Gastrocnemius medialis (tissue), 4 donors: ENCODE results near the gene PIWIL4. TPM values are rescaled to one million over a fixed set of nuclear protein-coding genes. Genes with fewer than 3 reads are reported as not detected.

Experiments
- ATAC-seq, 2 donors: fragments of 150-250 bp; one replicate each; pipeline ENCODE4 v1.9.1; 2016
- DNase-seq, 2 donors: peaks; one replicate each; pipeline ENCODE4 v3.0.0-alpha.2; 2019
- H3K27ac ChIP-seq, 4 donors: fragments of 200-600 bp; sonication (generic); 1 replicate in 1 of 4; 2 replicates in 3 of 4; pipeline ENCODE4 v1.5.1; 2016 to 2018; ENCODE audit warnings: mild to moderate bottlenecking in 2 of 4, moderate library complexity in 1 of 4
- H3K27me3 ChIP-seq, 3 donors: fragments of 200-600 bp; sonication (generic) in 2 of 3; 1 replicate in 1 of 3; 2 replicates in 2 of 3; pipeline versions ENCODE4 v1.5.1 to v1.6.0; 2016 to 2019; ENCODE audit warnings: mild to moderate bottlenecking in 1 of 3, moderate library complexity in 1 of 3
- H3K36me3 ChIP-seq, 2 donors: fragments of 200-600 bp; sonication (generic) in 1 of 2; one replicate each; pipeline ENCODE4 v1.5.1; 2017 to 2018
- H3K4me1 ChIP-seq, 2 donors: fragments of 200-600 bp; sonication (generic) in 1 of 2; one replicate each; pipeline ENCODE4 v1.5.1; 2016 to 2017; ENCODE audit warnings: mild to moderate bottlenecking in 2 of 2
- H3K4me3 ChIP-seq, 4 donors: fragments of 200-600 bp; sonication (generic) in 3 of 4; 1 replicate in 1 of 4; 2 replicates in 3 of 4; pipeline ENCODE4 v1.5.1; 2016 to 2019; ENCODE audit warnings: mild to moderate bottlenecking in 2 of 4
- H3K9me3 ChIP-seq, 3 donors: fragments of 200-600 bp; sonication (generic) in 2 of 3; 1 replicate in 1 of 3; 2 replicates in 2 of 3; pipeline ENCODE4 v1.5.1; 2016 to 2019
- POLR2A ChIP-seq, 2 donors: fragments of 450-650 bp; IDR thresholded peaks; one replicate each; pipeline ENCODE4 v1.6.1; 2017; ENCODE audit warnings: antibody characterized with exemption in 2 of 2, mild to moderate bottlenecking in 2 of 2, moderate library complexity in 2 of 2
- in situ Hi-C, 4 donors: fragments of 200-750 bp; cut with MboI; loops; one replicate each; pipeline versions ENCODE4 v1.15.0 to v1.8.0; 2017; ENCODE audit warnings: low sequenced_read_pairs in 4 of 4
- intact Hi-C: fragments of 100-400 bp; cut with DNase I; formaldehyde crosslinking; loops from one replicate; pipeline ENCODE4 v1.15.1; 2023; ENCODE audit warnings: low total_unique reads
- total RNA-seq, 4 donors: library from RNA; depleted of rRNA; stranded (reverse); fragments of >200 nt; gene quantifications; one replicate each; pipeline versions ENCODE4 v1.1.0 to v1.2.3, GENCODE V29; 2016
- TF ChIP-seq, protein P1 (sequence below), 5 experiments: fragments of 450-650 bp in 3 of 5; fragments of 200-600 bp in 2 of 5; sonication (generic) in 2 of 5; IDR thresholded peaks in 4 of 5; conservative IDR thresholded peaks in 1 of 5; 1 replicate in 4 of 5; 2 replicates in 1 of 5; pipeline ENCODE4 v1.5.1; 2016 to 2019; ENCODE audit warnings: antibody characterized with exemption in 5 of 5, mild to moderate bottlenecking in 3 of 5, moderate library complexity in 3 of 5

PIWIL4 gene
- total RNA-seq, 4 donors from 2014 or later: 0.70 to 2.1 (median 1.3) TPM

DNA sequence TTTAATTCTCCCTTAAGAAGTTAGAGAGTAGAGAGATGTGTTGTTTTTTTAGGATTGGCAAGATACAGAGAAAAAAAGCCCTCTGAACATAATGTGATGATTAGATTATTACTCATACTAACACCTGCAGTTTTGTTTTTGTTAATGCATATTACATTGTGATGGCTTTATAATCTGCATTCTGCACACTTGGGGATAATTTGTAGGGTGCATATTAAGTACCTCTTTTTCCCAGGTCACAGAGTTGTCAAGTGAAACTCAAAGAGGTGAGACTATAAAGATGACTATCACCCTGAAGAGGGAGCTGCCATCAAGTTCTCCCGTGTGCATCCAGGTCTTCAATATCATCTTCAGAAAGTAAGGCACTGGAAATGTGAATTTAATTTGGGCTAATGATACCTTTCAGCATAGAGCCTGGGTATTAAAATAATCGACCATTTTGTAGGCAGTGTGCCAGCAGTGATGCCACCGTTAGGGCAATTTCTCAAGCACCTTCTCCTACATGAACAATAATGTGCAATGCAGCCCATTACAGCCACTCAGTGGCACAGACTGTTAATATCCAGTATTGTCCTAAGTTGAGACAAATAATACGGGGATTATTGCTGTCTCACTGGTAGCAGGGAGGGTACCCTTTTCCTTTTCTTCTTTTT lies 16.2 kb downstream of the PIWIL4 start:
- H3K4me1 ChIP-seq: no peaks in the 10 kb centered on the region
- TF ChIP-seq, protein P1, sequence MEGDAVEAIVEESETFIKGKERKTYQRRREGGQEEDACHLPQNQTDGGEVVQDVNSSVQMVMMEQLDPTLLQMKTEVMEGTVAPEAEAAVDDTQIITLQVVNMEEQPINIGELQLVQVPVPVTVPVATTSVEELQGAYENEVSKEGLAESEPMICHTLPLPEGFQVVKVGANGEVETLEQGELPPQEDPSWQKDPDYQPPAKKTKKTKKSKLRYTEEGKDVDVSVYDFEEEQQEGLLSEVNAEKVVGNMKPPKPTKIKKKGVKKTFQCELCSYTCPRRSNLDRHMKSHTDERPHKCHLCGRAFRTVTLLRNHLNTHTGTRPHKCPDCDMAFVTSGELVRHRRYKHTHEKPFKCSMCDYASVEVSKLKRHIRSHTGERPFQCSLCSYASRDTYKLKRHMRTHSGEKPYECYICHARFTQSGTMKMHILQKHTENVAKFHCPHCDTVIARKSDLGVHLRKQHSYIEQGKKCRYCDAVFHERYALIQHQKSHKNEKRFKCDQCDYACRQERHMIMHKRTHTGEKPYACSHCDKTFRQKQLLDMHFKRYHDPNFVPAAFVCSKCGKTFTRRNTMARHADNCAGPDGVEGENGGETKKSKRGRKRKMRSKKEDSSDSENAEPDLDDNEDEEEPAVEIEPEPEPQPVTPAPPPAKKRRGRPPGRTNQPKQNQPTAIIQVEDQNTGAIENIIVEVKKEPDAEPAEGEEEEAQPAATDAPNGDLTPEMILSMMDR (IDR thresholded peaks at IDR 0.05 in 4 of 5, conservative IDR thresholded peaks at IDR 0.05 in 1 of 5): no peak
- no peak for TF ChIP-seq POLR2A (IDR thresholded peaks at IDR 0.05)
- in situ Hi-C loops: no loop called here

DNA sequence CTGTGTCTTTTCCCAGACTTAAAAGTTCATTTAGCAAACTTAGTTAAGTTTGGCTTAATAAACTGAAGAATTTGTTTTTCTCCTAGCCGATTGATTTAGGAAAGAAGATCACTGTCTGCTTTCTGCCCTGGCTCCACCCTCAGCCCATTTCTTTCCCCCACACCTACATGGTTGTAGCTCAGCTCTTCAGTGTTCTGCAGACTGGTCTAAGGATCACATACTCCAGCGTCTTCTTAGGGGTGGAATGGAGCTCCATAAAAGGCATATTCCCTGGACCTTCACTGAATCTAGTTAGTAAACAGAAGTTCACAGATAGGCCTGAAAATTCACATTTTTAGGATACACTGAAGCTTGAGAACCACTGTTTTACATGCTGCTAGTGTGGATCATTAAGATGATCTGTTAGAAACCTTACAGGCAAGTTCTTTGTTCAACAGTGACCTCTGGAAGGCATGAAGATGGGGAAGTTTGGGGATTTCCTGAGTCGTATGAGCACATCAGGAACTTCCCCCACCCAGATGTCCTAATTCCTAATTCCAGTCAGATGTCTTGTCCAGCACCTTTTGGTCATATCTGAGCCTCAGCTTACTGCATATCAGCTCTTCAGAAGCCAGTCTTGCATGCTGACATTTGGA lies 16.8 kb downstream of the PIWIL4 start:
- TF ChIP-seq, protein P1 (IDR thresholded peaks at IDR 0.05 in 4 of 5, conservative IDR thresholded peaks at IDR 0.05 in 1 of 5): no peak
- no peak for TF ChIP-seq POLR2A (IDR thresholded peaks at IDR 0.05)
- H3K4me3 ChIP-seq: no peak overlapping the region
- H3K27ac ChIP-seq: no peak overlapping the region
- DNase-seq (no peak), ATAC-seq (no peak)
- H3K4me1 ChIP-seq: no peaks in the 10 kb centered on the region
- H3K27me3 ChIP-seq: no peaks in the 10 kb centered on the region
- no peaks in the 10 kb centered on the region for H3K9me3 ChIP-seq
- H3K36me3 ChIP-seq: no peaks in the 10 kb centered on the region
- in situ Hi-C loops: no loop called here
- intact Hi-C loops: no loop called here

More for the DNA sequence above, 16.2 kb downstream of the PIWIL4 start:
- H3K4me3 ChIP-seq: no peak overlapping the region
- no peak for DNase-seq
- no peaks in the 10 kb centered on the region for H3K36me3 ChIP-seq
- H3K27me3 ChIP-seq: no peaks in the 10 kb centered on the region
- ATAC-seq: no peak
- H3K9me3 ChIP-seq: no peaks in the 10 kb centered on the region
- intact Hi-C loops: no loop called here
- H3K27ac ChIP-seq: no peak overlapping the region

DNA sequence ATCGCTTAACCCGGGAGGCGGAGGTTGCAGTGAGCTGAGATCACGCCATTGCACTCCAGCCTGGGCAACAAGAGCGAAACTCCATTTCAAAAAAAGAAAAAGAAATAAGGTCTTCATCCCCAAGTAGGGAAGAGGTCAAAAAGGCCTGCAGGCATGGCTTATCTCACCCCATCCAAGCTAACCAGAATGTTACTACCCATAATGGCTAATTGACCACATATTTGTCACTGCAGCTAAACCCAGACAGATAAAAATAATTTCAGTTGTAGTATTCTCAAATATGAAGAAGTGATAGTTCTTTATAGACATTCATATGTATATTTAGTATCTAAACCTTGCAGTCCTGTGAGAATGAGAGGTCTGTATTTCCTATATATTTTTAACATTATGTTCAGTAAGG lies 17.8 kb downstream of the PIWIL4 start:
- TF ChIP-seq POLR2A (IDR thresholded peaks at IDR 0.05): no peak
- TF ChIP-seq, protein P1 (IDR thresholded peaks at IDR 0.05 in 4 of 5, conservative IDR thresholded peaks at IDR 0.05 in 1 of 5): no peak
- Histone ChIP-seq H3K36me3 (no peaks in the 10 kb centered on the region), H3K27ac (no peak overlapping the region), H3K27me3 (no peaks in the 10 kb centered on the region), H3K9me3 (no peaks in the 10 kb centered on the region), H3K4me1 (no peaks in the 10 kb centered on the region), H3K4me3 (no peak overlapping the region)
- intact Hi-C loops: no loop called here
- in situ Hi-C loops: no loop called here
- ATAC-seq (no peak), DNase-seq (no peak)

DNA sequence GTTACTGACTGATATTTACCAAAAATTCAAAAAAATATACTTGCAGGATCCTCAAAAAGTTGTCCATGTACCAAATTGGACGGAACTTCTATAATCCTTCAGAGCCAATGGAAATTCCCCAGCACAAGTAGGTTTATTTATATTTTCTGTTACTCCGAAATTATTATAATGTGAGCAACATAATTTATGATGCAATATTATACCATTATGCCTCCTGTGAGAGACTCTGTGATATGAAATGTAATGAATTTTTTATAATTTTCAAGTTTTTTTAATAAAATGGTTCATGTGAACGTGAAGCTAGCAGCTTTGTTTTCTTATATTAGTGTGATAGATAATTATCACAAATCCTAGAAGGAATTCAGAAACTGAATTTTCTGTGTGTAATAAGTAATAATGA lies 18.2 kb downstream of the PIWIL4 start:
- no peak overlapping the region for H3K4me3 ChIP-seq
- no peak for ATAC-seq
- in situ Hi-C loops (no loop called here), intact Hi-C loops (no loop called here)
- H3K9me3 ChIP-seq: no peaks in the 10 kb centered on the region
- no peak overlapping the region for H3K27ac ChIP-seq
- H3K27me3 ChIP-seq: no peaks in the 10 kb centered on the region
- no peaks in the 10 kb centered on the region for H3K36me3 ChIP-seq
- no peaks in the 10 kb centered on the region for H3K4me1 ChIP-seq
- no peak for DNase-seq
- no peak for TF ChIP-seq POLR2A (IDR thresholded peaks at IDR 0.05)
- TF ChIP-seq, protein P1 (IDR thresholded peaks at IDR 0.05 in 4 of 5, conservative IDR thresholded peaks at IDR 0.05 in 1 of 5): no peak
